RPMI8226 (cell line): ENCODE measurements around the gene ZNF529.

Source experiments
- DNase-seq: peaks from one replicate; pipeline ENCODE4 v3.0.0-alpha.2; 2015

ZNF529 gene

GRCh38 chr19:36508325-36508724 is 64.8 kb downstream of the ZNF529 start:
- DNase-seq = no peak

DNA sequence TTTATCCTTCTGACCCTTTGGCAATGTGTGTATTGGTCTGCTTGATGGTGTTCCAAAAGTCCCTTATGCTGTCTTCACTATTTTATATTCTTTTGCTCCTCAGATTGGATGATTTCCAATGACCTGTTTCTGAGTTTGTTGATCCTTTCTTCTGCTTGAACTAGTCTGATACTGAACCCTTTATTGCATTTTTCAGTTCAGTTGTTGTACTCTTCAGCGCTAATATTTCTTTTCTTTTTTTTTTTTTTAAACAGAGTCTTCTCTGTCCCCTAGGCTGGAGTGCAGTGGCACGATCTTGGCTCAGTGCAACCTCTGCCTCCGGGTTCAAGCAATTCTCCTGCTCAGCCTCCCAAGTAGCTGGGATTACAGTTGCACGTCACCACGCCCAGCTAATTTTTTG is 71.1 kb downstream of the ZNF529 start:
- DNase-seq = no peak

DNA sequence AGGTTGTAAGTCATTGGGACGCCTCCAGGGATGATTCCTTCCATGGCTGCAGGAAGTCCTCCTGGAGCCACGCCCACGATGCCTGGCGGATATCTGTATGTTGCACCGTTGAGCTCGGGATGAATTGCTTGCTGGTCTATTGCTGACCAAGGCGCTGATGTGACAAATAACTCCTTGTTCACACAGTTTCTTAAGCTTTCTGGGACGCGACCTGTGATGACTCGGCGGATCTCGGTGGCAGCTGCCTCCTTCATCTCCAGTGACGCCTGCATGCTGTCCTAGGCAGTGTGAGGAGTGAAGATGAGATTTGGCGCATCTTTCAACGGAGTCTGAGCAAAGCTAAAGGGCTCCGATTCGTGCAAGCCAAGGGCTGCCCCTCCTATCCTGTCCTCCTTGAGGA is 76.1 kb downstream of the ZNF529 start:
- no peak for DNase-seq
